IMR-90 (cell line): ENCODE measurements around the gene PDE6H. TPM values are rescaled to one million over a fixed set of nuclear protein-coding genes. Genes with fewer than 3 reads are reported as not detected.
A peak's percentile ranks its signal among the peaks of the same experiment; 100 is the strongest.

Experiments
- ATAC-seq: fragments of 200-7000 bp; cut with Tn5 transposase; 2 replicates; pipeline ENCODE4 v1.9.1; 2020; ENCODE audit warnings: low read depth, mild to moderate bottlenecking, moderate library complexity
- BruUV-seq: library from RNA; stranded (reverse); fragments of 400-500 nt; replicated peaks from 2 replicates; lab custom pipeline; 2021; lab: Mats Ljungman, UMichigan
- CTCF ChIA-PET: fragments of 300-600 bp; formaldehyde crosslinking; extraction: SDS; loops from one replicate; lab custom pipeline; 2021; ENCODE audit warnings: antibody characterized with exemption; lab: Yijun Ruan, JAX
- POLR2A ChIA-PET: fragments of 300-600 bp; sonication (Branson Sonifier 250); formaldehyde crosslinking; loops from one replicate; lab custom pipeline; 2022; ENCODE audit warnings: antibody characterized with exemption; ENCODE audit not compliant: unreplicated experiment; lab: Charles Lee
- DNase-seq: peaks from one replicate; pipeline ENCODE4 v3.0.0; 2013
- H2AFZ ChIP-seq: replicated peaks from 2 replicates; pipeline ENCODE3; 2013; ENCODE audit warnings: low read length, mild to moderate bottlenecking; ENCODE audit not compliant: poor library complexity
- H2AK5ac ChIP-seq: 2 replicates; pipeline ENCODE4 v1.6.1; 2013; ENCODE audit warnings: low read depth, low read length, inconsistent platforms
- H2AK9ac ChIP-seq: replicated peaks from 2 replicates; pipeline ENCODE3; 2013; ENCODE audit warnings: mild to moderate bottlenecking, low read depth, low read length, moderate library complexity; ENCODE audit not compliant: poor library complexity
- H2BK120ac ChIP-seq: 2 replicates; pipeline ENCODE4 v1.6.1; 2013; ENCODE audit warnings: low read depth, low read length, inconsistent platforms
- H2BK15ac ChIP-seq: 3 replicates; pipeline ENCODE4 v1.6.1; 2013; ENCODE audit warnings: low read depth, low read length, inconsistent platforms
- H2BK20ac ChIP-seq: 2 replicates; pipeline ENCODE4 v1.6.1; 2013; ENCODE audit warnings: low read depth, mild to moderate bottlenecking, inconsistent platforms, low read length, moderate library complexity
- H2BK5ac ChIP-seq: 2 replicates; pipeline ENCODE4 v1.6.1; 2013; ENCODE audit warnings: mild to moderate bottlenecking, low read depth, low read length, inconsistent platforms; ENCODE audit not compliant: poor library complexity, severe bottlenecking
- H3K14ac ChIP-seq: replicated peaks from 2 replicates; pipeline ENCODE4 v1.6.1; 2013; ENCODE audit warnings: low read depth, low read length, inconsistent platforms
- H3K18ac ChIP-seq: 2 replicates; pipeline ENCODE4 v1.6.1; 2013; ENCODE audit warnings: low read depth, low read length, control low read depth
- H3K23ac ChIP-seq: 2 replicates; pipeline ENCODE4 v1.6.1; 2013; ENCODE audit warnings: low read depth, low read length, inconsistent platforms
- H3K27ac ChIP-seq: 2 replicates; pipeline ENCODE4 v1.5.1; 2013; ENCODE audit warnings: mild to moderate bottlenecking, control low read depth, low read length; ENCODE audit not compliant: insufficient read depth
- H3K27me3 ChIP-seq: 2 replicates; pipeline ENCODE4 v1.6.1; 2013; ENCODE audit warnings: low read length; ENCODE audit not compliant: control insufficient read depth, insufficient read depth
- H3K36me3 ChIP-seq: 2 replicates; pipeline ENCODE4 v1.6.1; 2013; ENCODE audit warnings: low read length, mixed read lengths; ENCODE audit not compliant: control insufficient read depth, insufficient read depth
- H3K4ac ChIP-seq: 2 replicates; pipeline ENCODE4 v1.6.1; 2013; ENCODE audit warnings: low read depth, low read length, inconsistent platforms
- H3K4me1 ChIP-seq: 2 replicates; pipeline ENCODE4 v1.6.1; 2013; ENCODE audit warnings: low read length, mixed read lengths; ENCODE audit not compliant: control insufficient read depth, insufficient read depth
- H3K4me2 ChIP-seq: 2 replicates; pipeline ENCODE4 v1.6.1; 2013; ENCODE audit warnings: low read depth, mild to moderate bottlenecking, control low read depth, low read length, moderate library complexity
- H3K4me3 ChIP-seq: 2 replicates; pipeline ENCODE4 v1.5.1; 2013; ENCODE audit warnings: low read depth, mild to moderate bottlenecking, control low read depth, low read length, moderate library complexity; ENCODE audit not compliant: insufficient read depth
- H3K56ac ChIP-seq: 2 replicates; pipeline ENCODE4 v1.6.1; 2013; ENCODE audit warnings: low read length, inconsistent platforms; ENCODE audit not compliant: insufficient read depth; ENCODE audit errors: extremely low read depth
- H3K79me1 ChIP-seq, 2 experiments: 2 replicates each; pipeline ENCODE4 v1.6.1; 2013; ENCODE audit warnings: low read length in 2 of 2, inconsistent platforms in 1 of 2, low read depth in 1 of 2
- H3K9ac ChIP-seq: 2 replicates; pipeline ENCODE4 v1.6.1; 2013; ENCODE audit warnings: low read depth, low read length, control low read depth
- H3K9me1 ChIP-seq: 2 replicates; pipeline ENCODE4 v1.6.1; 2013; ENCODE audit warnings: low read length, inconsistent platforms; ENCODE audit not compliant: insufficient read depth
- H3K9me3 ChIP-seq: 2 replicates; pipeline ENCODE4 v1.6.1; 2013; ENCODE audit warnings: low read length; ENCODE audit not compliant: control insufficient read depth, insufficient read depth
- H4K20me1 ChIP-seq: 2 replicates; pipeline ENCODE4 v1.6.1; 2013; ENCODE audit warnings: low read length, inconsistent platforms; ENCODE audit not compliant: insufficient read depth
- H4K5ac ChIP-seq: 2 replicates; pipeline ENCODE4 v1.6.1; 2013; ENCODE audit warnings: mild to moderate bottlenecking, low read depth, low read length, control low read depth
- H4K8ac ChIP-seq, 2 experiments: 2 replicates each; pipeline ENCODE4 v1.6.1; 2013; ENCODE audit warnings: low read depth in 2 of 2, low read length in 2 of 2, control low read depth in 1 of 2, inconsistent platforms in 1 of 2
- H4K91ac ChIP-seq: 2 replicates; pipeline ENCODE4 v1.6.1; 2013; ENCODE audit warnings: low read depth, low read length, inconsistent platforms; ENCODE audit not compliant: insufficient read depth
- CEBPB ChIP-seq: IDR thresholded peaks from 2 replicates; pipeline ENCODE4 v1.6.1; 2012; ENCODE audit warnings: low read depth, low read length, improper control_type of control experiment
- CHD1 ChIP-seq: IDR thresholded peaks from 2 replicates; pipeline ENCODE4 v1.6.1; 2012; ENCODE audit warnings: low read depth, low read length, improper control_type of control experiment
- CTCF ChIP-seq: conservative IDR thresholded peaks from 2 replicates; pipeline ENCODE4 v1.5.1; 2012; ENCODE audit warnings: mild to moderate bottlenecking, low read depth, low read length, improper control_type of control experiment
- ELK1 ChIP-seq: fragments of 150-350 bp; IDR thresholded peaks from 2 replicates; pipeline ENCODE4 v1.6.1; 2016; ENCODE audit warnings: low read depth, mild to moderate bottlenecking, low read length, moderate library complexity, borderline replicate concordance
- MAFK ChIP-seq: IDR thresholded peaks from 2 replicates; pipeline ENCODE4 v1.6.1; 2012; ENCODE audit warnings: low read depth, low read length, improper control_type of control experiment
- MAZ ChIP-seq: IDR thresholded peaks from 2 replicates; pipeline ENCODE4 v1.6.1; 2012; ENCODE audit warnings: low read depth, mild to moderate bottlenecking, low read length, improper control_type of control experiment, moderate library complexity, borderline replicate concordance
- MXI1 ChIP-seq: IDR thresholded peaks from 2 replicates; pipeline ENCODE4 v1.6.1; 2012; ENCODE audit warnings: low read depth, mild to moderate bottlenecking, low read length, moderate library complexity, borderline replicate concordance
- NFE2L2 ChIP-seq: fragments of 150-350 bp; IDR thresholded peaks from 2 replicates; pipeline ENCODE4 v1.6.1; 2016; ENCODE audit warnings: low read depth, mild to moderate bottlenecking, low read length
- POLR2A ChIP-seq: IDR thresholded peaks from 2 replicates; pipeline ENCODE4 v1.6.1; 2012; ENCODE audit warnings: mild to moderate bottlenecking, low read depth, low read length
- RAD21 ChIP-seq: IDR thresholded peaks from 2 replicates; pipeline ENCODE4 v1.6.1; 2012; ENCODE audit warnings: low read length, improper control_type of control experiment
- RCOR1 ChIP-seq: IDR thresholded peaks from 2 replicates; pipeline ENCODE4 v1.6.1; 2012; ENCODE audit warnings: mild to moderate bottlenecking, low read length, improper control_type of control experiment; ENCODE audit not compliant: insufficient replicate concordance
- RFX5 ChIP-seq: IDR thresholded peaks from 2 replicates; pipeline ENCODE4 v1.8.0; 2012; ENCODE audit warnings: low read depth, mild to moderate bottlenecking, low read length, moderate library complexity
- USF2 ChIP-seq: fragments of 150-350 bp; IDR thresholded peaks from 2 replicates; pipeline ENCODE4 v1.6.1; 2017; ENCODE audit warnings: mild to moderate bottlenecking, antibody characterized with exemption, low read length, low read depth
- WGBS, 2 experiments: methylation state at CpG; one replicate each; pipeline versions ENCODE4 v1.1.5 to v1.1.7; 2013; ENCODE audit warnings: missing lambda C conversion rate in 2 of 2; ENCODE audit not compliant: insufficient read length in 1 of 2; ENCODE audit errors: extremely low coverage in 2 of 2; 5-methylcytosine and 5-hydroxymethylcytosine counted together
- dilution Hi-C: fragments of 300-500 bp; cut with HindIII; formaldehyde crosslinking; loops from one replicate; pipeline ENCODE4 v1.14.3; 2018; ENCODE audit warnings: low sequenced_read_pairs; ENCODE audit not compliant: unreplicated experiment
- in situ Hi-C: fragments of 300-500 bp; cut with MboI; formaldehyde crosslinking; loops from 3 replicates; pipeline ENCODE4 v1.14.3; 2019; ENCODE audit warnings: low sequenced_read_pairs, inconsistent platforms, mixed read lengths
- intact Hi-C: fragments of 100-400 bp; cut with micrococcal nuclease; formaldehyde crosslinking; loops from 2 replicates; pipeline ENCODE4 v1.10.0; 2022
- polyA plus RNA-seq, 3 experiments: library from polyadenylated mRNA; depleted of rRNA; stranded (reverse); fragments of >200 nt; gene quantifications; 2 replicates each; pipeline ENCODE4 v1.2.3, GENCODE V29; 2012; ENCODE audit warnings: low replicate concordance in 1 of 3
- total RNA-seq: library from RNA; depleted of rRNA; stranded (reverse); fragments of >200 nt; gene quantifications from 2 replicates; pipeline ENCODE4 v1.2.3, GENCODE V29; 2012

The PDE6H gene
- total and polyA plus RNA-seq, 2 of the 4 experiments (the other 2 are of a cell fraction), result not detected

GRCh38 chr12:14957551-14958168, 15.2 kb upstream of the PDE6H start:
- Histone ChIP-seq H3K79me1 (no peaks in the 10 kb centered on the region), H3K9me3 (no peaks in the 10 kb centered on the region), H2BK120ac (no peak overlapping the region), H2BK15ac (0 out of 3 replicates have a peak overlapping the region, but pooled peaks have one; percentile 5), H4K5ac (0 out of 2 replicates have a peak overlapping the region, but pooled peaks have one; percentile 25), H3K4me3 (no peak overlapping the region), H2BK5ac (no peak overlapping the region), H2AK5ac (no peak overlapping the region), H2AK9ac (no peak overlapping the region), H4K20me1 (no peaks in the 10 kb centered on the region), H2AFZ (peak overlapping the region; percentile 57), H3K4ac (no peak overlapping the region; the same call in 1 of the 2 replicates), H2BK20ac (no peak overlapping the region), H4K8ac (no peak overlapping the region), H3K23ac (no peak overlapping the region; the same call in 1 of the 2 replicates), H3K14ac (no peak overlapping the region), H3K18ac (no peak overlapping the region), H3K56ac (no peak overlapping the region), H3K9me1 (peaks cover 6% of the 10 kb centered on the region), H3K4me1 (peaks cover 5% of the 10 kb centered on the region; the same call in 1 of the 2 replicates), H3K27me3 (no peaks in the 10 kb centered on the region), H3K4me2 (no peak overlapping the region), H3K36me3 (no peaks in the 10 kb centered on the region), H3K27ac (no peak overlapping the region), H3K9ac (0 out of 2 replicates have a peak overlapping the region, but pooled peaks have one; percentile 22), H4K91ac (no peak overlapping the region)
- ATAC-seq (no peak), DNase-seq (no peak)
- dilution Hi-C loops (no loop called here), intact Hi-C loops (no loop called here), in situ Hi-C loops (no loop called here)
- ChIA-PET POLR2A (no interaction called here), CTCF (no interaction called here)
- TF ChIP-seq MAZ (no peak), POLR2A (no peak), RAD21 (no peak), MAFK (no peak), RCOR1 (no peak), RFX5 (no peak), NFE2L2 (no peak), CEBPB (no peak), USF2 (no peak), MXI1 (no peak), ELK1 (no peak), CTCF (no peak), CHD1 (no peak)
- BruUV-seq, result no TSS peak
- 80 to 100% methylated on average over 1 of the region's 5 CpGs for WGBS, 2 experiments
